GM12873 (cell line): ENCODE measurements around the gene DNAH8.

ENCODE experiments used
- TF ChIP-seq, protein P1 (sequence below): IDR thresholded peaks from 2 replicates; pipeline ENCODE4 v1.5.1; 2012; ENCODE audit warnings: low read depth, mild to moderate bottlenecking, moderate library complexity, low read length, control low read depth; ENCODE audit not compliant: insufficient read depth; ENCODE audit errors: missing control alignments

Gene DNAH8

DNA sequence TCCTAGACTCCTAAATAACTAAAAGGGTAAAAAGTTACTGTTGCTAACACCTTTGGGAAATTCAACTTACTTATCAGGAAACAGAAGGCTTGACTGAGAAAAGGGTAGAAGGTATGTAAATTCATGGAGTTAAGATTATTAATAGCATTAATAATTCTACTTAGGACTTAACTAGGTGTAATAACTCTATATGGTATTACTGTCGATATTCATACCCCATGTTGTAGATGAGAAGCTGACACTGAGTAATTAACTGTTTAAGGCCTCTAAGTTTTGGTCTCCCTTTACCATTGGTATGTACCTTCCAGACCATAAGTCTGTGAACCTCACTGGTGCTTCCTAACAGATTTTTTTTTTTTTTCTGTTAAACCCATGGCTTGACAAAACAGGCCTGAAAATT, 27.6 kb upstream of the DNAH8 start:
- TF ChIP-seq, protein P1, sequence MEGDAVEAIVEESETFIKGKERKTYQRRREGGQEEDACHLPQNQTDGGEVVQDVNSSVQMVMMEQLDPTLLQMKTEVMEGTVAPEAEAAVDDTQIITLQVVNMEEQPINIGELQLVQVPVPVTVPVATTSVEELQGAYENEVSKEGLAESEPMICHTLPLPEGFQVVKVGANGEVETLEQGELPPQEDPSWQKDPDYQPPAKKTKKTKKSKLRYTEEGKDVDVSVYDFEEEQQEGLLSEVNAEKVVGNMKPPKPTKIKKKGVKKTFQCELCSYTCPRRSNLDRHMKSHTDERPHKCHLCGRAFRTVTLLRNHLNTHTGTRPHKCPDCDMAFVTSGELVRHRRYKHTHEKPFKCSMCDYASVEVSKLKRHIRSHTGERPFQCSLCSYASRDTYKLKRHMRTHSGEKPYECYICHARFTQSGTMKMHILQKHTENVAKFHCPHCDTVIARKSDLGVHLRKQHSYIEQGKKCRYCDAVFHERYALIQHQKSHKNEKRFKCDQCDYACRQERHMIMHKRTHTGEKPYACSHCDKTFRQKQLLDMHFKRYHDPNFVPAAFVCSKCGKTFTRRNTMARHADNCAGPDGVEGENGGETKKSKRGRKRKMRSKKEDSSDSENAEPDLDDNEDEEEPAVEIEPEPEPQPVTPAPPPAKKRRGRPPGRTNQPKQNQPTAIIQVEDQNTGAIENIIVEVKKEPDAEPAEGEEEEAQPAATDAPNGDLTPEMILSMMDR, result no peak

DNA sequence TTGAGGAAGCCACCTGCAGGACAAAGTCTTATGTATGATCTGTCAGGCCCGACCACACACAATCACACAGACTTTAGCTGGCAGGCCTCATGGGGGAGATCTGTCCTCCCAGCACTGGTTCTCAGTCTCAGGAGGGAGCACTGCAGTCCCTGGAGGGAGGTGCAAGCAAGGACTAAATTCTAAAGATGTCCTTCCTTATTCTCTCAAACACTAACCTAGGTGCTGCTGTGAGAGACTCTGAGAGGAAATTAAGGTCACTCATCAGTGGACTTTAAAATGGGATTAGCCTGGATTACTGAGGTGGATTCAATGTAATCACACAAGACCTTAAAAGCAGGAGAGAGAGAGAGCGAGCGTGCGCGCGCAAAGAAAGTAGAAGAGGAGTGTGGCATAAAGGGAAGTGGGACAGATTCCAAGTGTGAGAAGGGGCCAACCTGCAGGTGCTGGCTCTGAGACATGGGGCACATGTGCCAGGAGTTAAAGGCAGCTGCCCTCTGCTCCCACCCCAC, 26.5 kb upstream of the DNAH8 start:
- TF ChIP-seq, protein P1, result no peak

DNA sequence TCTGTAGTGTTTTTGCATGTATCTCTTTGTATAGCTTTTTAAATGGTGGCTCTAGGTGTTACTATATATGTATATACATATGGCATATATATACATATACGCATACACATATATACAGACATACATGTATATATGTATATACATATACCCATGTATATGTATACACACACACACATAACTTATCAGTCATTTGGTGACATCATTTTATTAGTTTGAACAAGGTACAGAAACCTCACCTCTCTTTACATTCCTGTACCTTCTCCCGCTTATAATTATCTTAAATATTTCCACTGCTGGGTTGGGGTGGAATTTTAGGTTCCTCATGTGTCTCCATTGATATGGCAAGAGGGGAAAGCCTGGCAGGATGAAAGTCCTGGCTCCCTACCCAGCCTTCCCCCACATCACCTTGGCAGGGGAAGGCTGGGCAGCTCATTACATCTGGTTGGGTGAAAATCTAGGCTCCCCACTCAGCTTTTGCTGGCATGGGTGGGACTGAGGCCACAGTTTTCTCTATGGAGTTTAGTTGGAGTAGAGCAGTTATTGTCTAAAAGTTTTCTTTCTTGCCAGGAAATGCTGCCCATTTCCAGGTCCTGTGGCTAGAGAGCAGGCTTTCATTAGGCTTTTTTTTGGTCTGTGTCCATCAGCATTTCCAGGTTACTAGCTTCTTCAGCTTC, 19.7 kb upstream of the DNAH8 start:
- TF ChIP-seq, protein P1, result no peak

DNA sequence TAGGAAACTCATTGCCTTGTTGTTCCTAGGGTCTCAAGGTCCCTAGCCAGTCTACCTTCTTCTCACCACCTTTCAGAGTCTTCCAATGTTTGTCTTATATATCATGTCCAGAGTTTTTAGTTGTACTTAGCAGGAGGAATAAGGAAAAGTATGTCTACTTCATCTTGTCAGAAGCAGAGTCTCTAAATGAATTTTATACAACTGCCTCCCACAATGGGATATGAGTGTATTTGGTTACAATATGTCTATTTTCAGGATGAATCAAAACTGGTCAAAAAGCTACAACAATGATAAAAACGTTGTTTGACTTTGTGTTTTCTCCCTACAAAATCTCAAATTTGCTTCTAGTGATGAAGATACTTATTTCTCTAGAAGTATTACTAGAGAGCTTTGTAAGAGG, 19.2 kb upstream of the DNAH8 start:
- TF ChIP-seq, protein P1, result no peak

DNA sequence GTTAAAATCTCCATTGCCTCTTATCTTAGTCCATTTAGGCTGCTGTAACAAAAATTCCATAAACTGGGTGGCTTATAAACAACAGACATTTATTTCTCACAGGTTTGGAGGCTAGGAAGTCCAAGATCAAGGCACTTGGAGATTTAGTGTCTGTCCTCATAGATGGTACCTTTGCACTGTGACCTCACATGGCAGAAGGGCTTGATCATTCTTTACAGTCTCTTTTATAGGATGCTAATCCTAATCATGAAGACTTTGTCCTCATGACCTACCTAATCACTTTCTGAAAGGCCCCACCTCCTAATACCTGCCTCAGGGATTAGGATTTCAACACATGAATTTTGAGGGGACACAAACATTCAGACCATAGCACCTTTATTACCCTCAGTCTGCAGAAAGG, 18.8 kb upstream of the DNAH8 start:
- TF ChIP-seq, protein P1, result no peak

DNA sequence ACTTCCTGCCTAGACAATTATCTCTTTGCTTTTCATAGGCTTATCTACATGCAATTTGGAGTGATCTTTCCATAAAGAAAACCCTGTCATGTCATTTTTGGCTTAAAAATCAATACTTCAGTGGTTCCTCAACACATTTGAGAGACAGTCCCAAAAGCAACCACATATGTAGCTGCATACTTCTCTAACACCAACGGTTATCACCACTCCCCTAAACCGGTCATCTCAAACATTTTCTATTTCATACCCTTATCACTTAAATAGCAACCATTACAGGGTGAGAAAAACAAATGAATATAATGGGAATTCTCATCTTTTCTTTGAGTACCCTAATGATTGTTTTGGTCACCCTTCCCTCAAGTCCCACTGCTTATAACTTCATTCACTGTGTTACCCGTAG, 17.3 kb upstream of the DNAH8 start:
- TF ChIP-seq, protein P1, result no peak

DNA sequence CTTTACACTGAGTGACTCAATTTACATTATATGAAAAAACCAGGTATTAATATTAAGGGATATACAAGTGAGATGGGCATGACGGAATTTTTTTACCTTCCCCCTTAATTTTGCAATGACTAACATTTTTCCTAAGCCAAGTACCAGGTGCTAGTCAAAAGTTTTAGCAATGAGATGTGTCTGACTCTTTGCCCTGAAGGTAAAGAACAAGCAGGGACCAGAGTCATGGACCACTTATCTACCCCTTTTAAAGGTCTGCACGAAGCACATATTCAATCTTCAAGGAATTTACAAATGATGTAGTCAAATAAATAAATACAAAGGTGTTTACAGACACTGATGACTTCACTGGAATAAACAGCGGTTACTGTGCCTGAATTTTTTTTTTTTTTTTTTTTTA, 13.6 kb upstream of the DNAH8 start:
- TF ChIP-seq, protein P1, result no peak
